ENCODE measurements around the gene VPS33B. TPM values are rescaled to one million over a fixed set of nuclear protein-coding genes. Genes with fewer than 3 reads are reported as not detected.

VPS33B gene
- polyA plus RNA-seq, 1 experiment, result 12.3 TPM

DNA sequence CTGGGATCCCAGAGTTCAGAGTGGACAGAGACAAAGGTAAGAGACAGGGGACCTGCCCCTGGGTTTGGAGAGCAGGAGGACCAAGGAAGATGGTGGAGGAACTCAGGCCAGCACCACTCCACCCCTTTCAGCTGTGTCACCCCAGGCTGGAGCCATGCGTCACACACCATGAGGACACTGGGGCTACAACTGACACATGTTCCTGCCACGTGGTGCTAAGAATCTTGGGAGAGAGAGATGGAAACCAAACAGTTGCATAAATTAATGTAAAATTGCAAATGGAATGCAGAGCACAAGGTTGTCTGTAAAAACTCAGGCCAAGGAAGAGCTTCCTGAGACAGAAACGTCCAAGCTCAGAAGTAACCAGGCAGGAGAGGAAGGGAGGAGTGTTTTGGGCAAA lies 22.7 kb upstream of the VPS33B start:
- DNase-seq (ENCODE audit: low read depth, low spot score), result no peak
- Histone ChIP-seq H3K9me3 (ENCODE audit: control insufficient read depth, insufficient read depth, low read length) (no peaks in the 10 kb centered on the region), H3K4me3 (ENCODE audit: low read depth, low read length) (no peak overlapping the region), H3K27ac (ENCODE audit: low read depth, low read length) (no peak overlapping the region), H3K27me3 (ENCODE audit: control insufficient read depth, insufficient read depth, low read length) (peaks cover 3% of the 10 kb centered on the region)
- ChIA-PET POLR2A (no interaction called here), CTCF (no interaction called here)
- TF ChIP-seq, protein P1, sequence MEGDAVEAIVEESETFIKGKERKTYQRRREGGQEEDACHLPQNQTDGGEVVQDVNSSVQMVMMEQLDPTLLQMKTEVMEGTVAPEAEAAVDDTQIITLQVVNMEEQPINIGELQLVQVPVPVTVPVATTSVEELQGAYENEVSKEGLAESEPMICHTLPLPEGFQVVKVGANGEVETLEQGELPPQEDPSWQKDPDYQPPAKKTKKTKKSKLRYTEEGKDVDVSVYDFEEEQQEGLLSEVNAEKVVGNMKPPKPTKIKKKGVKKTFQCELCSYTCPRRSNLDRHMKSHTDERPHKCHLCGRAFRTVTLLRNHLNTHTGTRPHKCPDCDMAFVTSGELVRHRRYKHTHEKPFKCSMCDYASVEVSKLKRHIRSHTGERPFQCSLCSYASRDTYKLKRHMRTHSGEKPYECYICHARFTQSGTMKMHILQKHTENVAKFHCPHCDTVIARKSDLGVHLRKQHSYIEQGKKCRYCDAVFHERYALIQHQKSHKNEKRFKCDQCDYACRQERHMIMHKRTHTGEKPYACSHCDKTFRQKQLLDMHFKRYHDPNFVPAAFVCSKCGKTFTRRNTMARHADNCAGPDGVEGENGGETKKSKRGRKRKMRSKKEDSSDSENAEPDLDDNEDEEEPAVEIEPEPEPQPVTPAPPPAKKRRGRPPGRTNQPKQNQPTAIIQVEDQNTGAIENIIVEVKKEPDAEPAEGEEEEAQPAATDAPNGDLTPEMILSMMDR (IDR thresholded peaks at IDR 0.05; ENCODE audit: low read depth, low read length), result no peak

DNA sequence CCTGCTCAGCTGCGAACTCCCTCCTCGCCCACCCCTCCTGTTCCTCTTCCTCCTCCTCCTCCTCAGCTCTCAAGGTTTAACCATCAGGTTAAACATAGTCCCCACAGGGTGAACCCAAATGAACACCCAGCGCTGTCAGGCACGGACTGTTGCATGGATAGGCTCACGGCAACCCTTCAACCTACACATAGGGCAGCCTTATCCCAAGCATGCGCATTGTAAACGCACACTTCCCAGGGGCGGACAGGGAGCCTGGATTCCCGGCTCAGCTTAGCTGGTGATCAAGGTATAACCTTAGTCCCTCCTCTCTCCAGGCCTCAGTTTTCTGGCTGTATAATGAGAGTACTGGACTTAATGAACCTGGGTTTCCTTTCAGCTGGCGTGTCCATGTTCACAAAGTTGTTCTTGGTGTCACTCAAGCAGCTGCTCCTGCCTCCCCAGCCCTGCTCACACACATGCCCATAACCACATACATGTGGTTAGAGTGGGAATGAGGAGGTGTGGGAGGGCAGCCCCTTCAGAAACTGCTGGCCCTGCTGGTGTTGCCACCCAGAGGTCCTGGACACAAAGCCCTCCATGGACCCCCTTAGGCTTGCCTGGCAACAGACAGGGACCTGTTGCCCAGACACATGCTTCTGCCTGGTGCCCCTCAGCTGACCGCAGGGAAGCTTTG lies 20.9 kb upstream of the VPS33B start:
- H3K4me3 ChIP-seq (ENCODE audit: low read depth, low read length), result no peak overlapping the region
- no peaks in the 10 kb centered on the region for H3K9me3 ChIP-seq (ENCODE audit: control insufficient read depth, insufficient read depth, low read length)
- POLR2A ChIA-PET, result no interaction called here
- no peak overlapping the region for H3K27ac ChIP-seq (ENCODE audit: low read depth, low read length)
- peaks cover 4% of the 10 kb centered on the region for H3K27me3 ChIP-seq (ENCODE audit: control insufficient read depth, insufficient read depth, low read length)
- TF ChIP-seq, protein P1 (IDR thresholded peaks at IDR 0.05; ENCODE audit: low read depth, low read length), result no peak
- DNase-seq (ENCODE audit: low read depth, low spot score), result no peak
- CTCF ChIA-PET, result no interaction called here

GRCh38 chr15:91040856-91041255 lies 18.5 kb upstream of the VPS33B start:
- CTCF ChIA-PET, result interaction anchor here (0.7 kb wide), 1 partner anchor 15 kb away, joined by 3 read pairs; no protein-coding TSS in a partner anchor
- DNase-seq (ENCODE audit: low read depth, low spot score), result no peak

DNA sequence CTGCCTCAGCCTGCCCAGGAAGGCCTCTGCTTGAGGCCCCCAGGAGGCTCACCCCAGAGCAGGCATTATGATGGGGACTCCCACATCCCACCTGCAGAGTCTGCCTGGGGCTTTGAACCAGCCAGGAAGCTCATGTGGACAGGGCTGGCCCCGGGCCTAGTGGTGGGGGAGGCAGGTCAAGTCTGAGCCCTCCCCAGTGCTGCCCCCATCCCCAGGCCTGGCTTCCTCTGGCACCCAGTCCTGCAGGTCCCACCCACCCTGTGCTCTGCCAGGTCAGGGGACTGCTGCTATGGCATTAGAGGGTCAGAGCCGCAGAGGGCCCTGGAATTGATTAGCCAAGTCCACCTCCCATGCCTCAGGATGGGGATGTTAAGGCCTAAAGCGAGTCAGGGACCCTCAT lies 17.6 kb upstream of the VPS33B start:
- H3K27ac ChIP-seq (ENCODE audit: low read depth, low read length), result no peak overlapping the region
- ChIA-PET POLR2A (no interaction called here), CTCF (no interaction called here)
- TF ChIP-seq, protein P1 (IDR thresholded peaks at IDR 0.05; ENCODE audit: low read depth, low read length), result no peak
- no peak overlapping the region for H3K4me3 ChIP-seq (ENCODE audit: low read depth, low read length)
- DNase-seq (ENCODE audit: low read depth, low spot score), result no peak
- H3K9me3 ChIP-seq (ENCODE audit: control insufficient read depth, insufficient read depth, low read length), result no peaks in the 10 kb centered on the region
- H3K27me3 ChIP-seq (ENCODE audit: control insufficient read depth, insufficient read depth, low read length), result peaks cover 8% of the 10 kb centered on the region

More at GRCh38 chr15:91040856-91041255, 18.5 kb upstream of the VPS33B start:
- Histone ChIP-seq H3K27me3 (ENCODE audit: control insufficient read depth, insufficient read depth, low read length) (peaks cover 7% of the 10 kb centered on the region), H3K4me3 (ENCODE audit: low read depth, low read length) (no peak overlapping the region), H3K27ac (ENCODE audit: low read depth, low read length) (no peak overlapping the region), H3K9me3 (ENCODE audit: control insufficient read depth, insufficient read depth, low read length) (no peaks in the 10 kb centered on the region)
- POLR2A ChIA-PET, result no interaction called here
- TF ChIP-seq, protein P1 (IDR thresholded peaks at IDR 0.05; ENCODE audit: low read depth, low read length), result no peak

DNA sequence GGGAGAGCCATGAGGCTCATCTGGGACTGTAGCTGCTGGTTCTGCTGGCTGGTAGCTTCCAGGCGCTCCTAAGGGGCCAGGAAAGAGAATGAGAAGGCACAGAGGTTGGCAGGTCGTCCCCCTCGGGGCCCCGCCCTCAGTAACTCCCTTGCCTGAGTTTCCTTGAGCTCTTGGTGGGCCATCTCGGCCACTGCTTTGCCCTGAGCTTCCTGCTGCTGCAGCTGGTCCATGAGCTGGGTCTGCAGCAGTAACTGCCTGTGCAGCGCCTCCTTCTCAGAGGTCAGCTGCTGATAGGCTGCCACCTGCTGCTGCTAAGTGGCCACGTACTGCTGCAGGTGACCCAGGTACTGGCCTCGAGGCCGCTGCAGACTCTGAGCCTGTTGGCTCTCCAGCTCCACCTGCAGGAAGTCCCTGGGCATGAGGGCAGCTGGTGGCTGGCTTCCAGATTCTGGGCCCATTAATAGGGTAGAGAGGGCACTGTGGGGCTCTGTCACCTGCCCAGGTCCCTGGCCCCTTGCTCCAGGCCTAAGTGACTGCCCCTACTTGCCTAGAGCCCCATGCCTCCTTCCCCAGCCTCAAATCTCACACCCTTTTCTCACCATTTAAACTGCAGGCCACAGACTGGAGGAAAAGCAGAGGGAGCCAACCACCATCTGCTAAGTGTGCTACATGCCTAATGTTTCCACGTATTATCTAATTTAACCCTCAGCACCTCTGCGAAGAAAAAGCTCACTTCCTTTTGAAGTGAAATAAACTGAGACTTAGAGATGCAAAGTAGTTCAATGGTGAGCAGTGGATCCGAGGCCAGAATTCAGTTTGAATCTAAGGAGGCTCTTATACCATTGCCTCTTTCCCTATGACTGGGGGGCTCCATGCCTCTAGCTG lies 10.8 kb upstream of the VPS33B start:
- DNase-seq (ENCODE audit: low read depth, low spot score), result no peak
- Histone ChIP-seq H3K4me3 (ENCODE audit: low read depth, low read length) (no peak overlapping the region), H3K27ac (ENCODE audit: low read depth, low read length) (no peak overlapping the region), H3K27me3 (ENCODE audit: control insufficient read depth, insufficient read depth, low read length) (peaks cover 19% of the 10 kb centered on the region), H3K9me3 (ENCODE audit: control insufficient read depth, insufficient read depth, low read length) (no peaks in the 10 kb centered on the region)
- TF ChIP-seq, protein P1 (IDR thresholded peaks at IDR 0.05; ENCODE audit: low read depth, low read length), result peak; percentile 50
- POLR2A ChIA-PET, result no interaction called here
- CTCF ChIA-PET, result interaction anchor here (1.1 to 3.2 kb wide), 5 partner anchors 13 to 239 kb away, joined by 3 to 19 read pairs (median 6); no protein-coding TSS in a partner anchor
